Heart left ventricle (tissue), 16 donors: Measurements from ENCODE around the gene NELL1. TPM values are rescaled to one million over a fixed set of nuclear protein-coding genes. Genes with fewer than 3 reads are reported as not detected.

ENCODE experiments used
- ATAC-seq, 4 donors: fragments of 200-7000 bp; cut with Tn5 transposase; one replicate each; pipeline ENCODE4 v1.9.1; 2020 to 2022; ENCODE audit warnings: moderate library complexity in 4 of 4, mild to moderate bottlenecking in 3 of 4, moderate number of reproducible peaks in 1 of 4
- DNase-seq, 5 donors: peaks; one replicate each; pipeline ENCODE4 v3.0.0-alpha.2; 2020
- H3K27ac ChIP-seq, 12 donors: fragments of 200-600 bp; sonication (generic) in 4 of 12; one replicate each; pipeline versions ENCODE4 v1.5.0 to v1.8.0; 2016 to 2022; ENCODE audit warnings: mild to moderate bottlenecking in 2 of 12
- H3K27me3 ChIP-seq, 9 donors: fragments of 200-600 bp; sonication (generic) in 2 of 9; one replicate each; pipeline versions ENCODE4 v1.5.1 to v1.8.0; 2016 to 2022; ENCODE audit warnings: mild to moderate bottlenecking in 3 of 9
- H3K36me3 ChIP-seq, 9 donors: fragments of 200-600 bp; sonication (generic) in 2 of 9; one replicate each; pipeline versions ENCODE4 v1.5.0 to v1.8.0; 2018 to 2022; ENCODE audit warnings: mild to moderate bottlenecking in 2 of 9
- H3K4me1 ChIP-seq, 12 donors: fragments of 200-600 bp; sonication (generic) in 4 of 12; one replicate each; pipeline versions ENCODE4 v1.5.0 to v1.8.0; 2016 to 2022; ENCODE audit warnings: mild to moderate bottlenecking in 3 of 12
- H3K4me3 ChIP-seq, 12 donors: fragments of 200-600 bp; sonication (generic) in 4 of 12; one replicate each; pipeline versions ENCODE4 v1.5.0 to v1.8.0; 2017 to 2022; ENCODE audit warnings: mild to moderate bottlenecking in 9 of 12, moderate library complexity in 4 of 12
- H3K9me3 ChIP-seq, 12 donors: fragments of 200-600 bp; sonication (generic) in 4 of 12; one replicate each; pipeline versions ENCODE4 v1.5.0 to v1.8.0; 2016 to 2022; ENCODE audit warnings: mild to moderate bottlenecking in 1 of 12
- POLR2A ChIP-seq, 2 donors: fragments of 450-650 bp; IDR thresholded peaks; one replicate each; pipeline ENCODE4 v1.6.1; 2017; ENCODE audit warnings: antibody characterized with exemption in 2 of 2, mild to moderate bottlenecking in 2 of 2, moderate library complexity in 2 of 2
- WGBS, 4 donors: extraction: QIAGEN DNeasy Blood & Tissue Kit in 2 of 4; methylation state at CpG; one replicate each; pipeline versions ENCODE4 v1.1.5 to v1.1.7; 2013 to 2018; 5-methylcytosine and 5-hydroxymethylcytosine counted together
- intact Hi-C, 10 donors: fragments of 100-400 bp; cut with DNase I; formaldehyde crosslinking; loops; one replicate each; pipeline versions ENCODE4 v1.11.1 to v1.14.2; 2022
- polyA plus RNA-seq, 2 donors: library from polyadenylated mRNA; stranded (reverse); fragments of 200-250 nt; gene quantifications; one replicate each; pipeline ENCODE4 v1.2.3, GENCODE V29; 2013
- total RNA-seq, 9 donors: library from RNA; depleted of rRNA in 2 of 9; stranded (reverse); fragments of >200 nt in 2 of 9; fragmentation: NEBNext Ultra II Directional in 3 of 9; extraction: Animal tissue kit (Norgen Biotek cat#: 25700) in 3 of 9; gene quantifications; one replicate each; pipeline versions ENCODE4 v1.1.0 to v1.2.4, GENCODE V29; 2016 to 2023
- TF ChIP-seq, protein P1 (sequence below), 12 donors: fragments of 200-600 bp; sonication (generic) in 4 of 12; IDR thresholded peaks; one replicate each; pipeline versions ENCODE4 v1.5.0 to v1.8.0; 2018 to 2022; ENCODE audit warnings: antibody characterized with exemption in 12 of 12, mild to moderate bottlenecking in 5 of 12
- donor health status: ischemic (EF 13 %, LVEDD 7.1; RV severe dilation, severe dysfunction).
- donor health status: healthy with polysubstance abuse.
- donor health status: DM: no; HTN: yes; CAD: no.
- donor health status: DM: no; HTN: no; CAD: no.
- donor health status: ischemic (EF 25% LVEDD 6.9; RV normal size, moderate dysfunction).
- donor health status: ischemic (EF 25% LVEDD 5.7; RV mildly dilated, moderate dysfunction).
- donor health status: healthy.
- donor health status: DM: yes; HTN: yes; CAD: no.
- donor health status: ischemic (EF 35%, LVEDD 5.7; RV mildly dilated, moderate dysfunction).
- donor health status: nonischemic (EF 11% LVEDD 7.7; RV severe dilation, severe dysfunction).
- donor health status: DM: yes; HTN: yes; CAD: no.
- donor health status: PGD.
- donor health status: ischemic (EF 29% LVEDD 5.4; RV normal size, mild dysfunction).
- donor health status: nonischemic (EF 23%, LVEDD 6.1; RV moderate dilation, normal function).

The NELL1 gene
- total and polyA plus RNA-seq, 11 donors, result 1.6 TPM; not detected in 10

DNA sequence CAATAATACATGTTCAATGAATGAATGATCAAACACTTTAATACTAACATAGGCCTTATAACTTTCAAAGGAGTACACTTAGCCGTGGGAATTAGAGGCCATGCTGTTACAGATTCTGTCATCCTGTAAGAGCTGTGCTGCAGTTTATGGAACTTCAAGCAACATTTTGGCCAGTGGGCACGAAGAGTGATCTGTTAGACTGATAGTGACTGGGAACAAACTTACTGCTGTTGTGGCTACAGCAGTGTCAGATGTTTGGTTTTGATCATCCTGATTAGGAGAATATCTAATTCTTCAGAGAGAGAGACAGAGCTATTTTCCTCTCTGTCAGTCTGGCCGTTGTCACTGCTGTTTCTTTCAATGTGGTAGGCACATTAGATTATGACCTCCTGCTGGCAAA lies 348.9 kb downstream of the NELL1 start:
- H3K36me3 ChIP-seq, result no peaks in the 10 kb centered on the region
- H3K4me3 ChIP-seq, result no peak overlapping the region
- intact Hi-C loops, result no loop called here
- DNase-seq, result no peak
- 36 to 44% (median 39%) methylated on average over 3 of the region's 3 CpGs for WGBS, 4 donors
- no peak for ATAC-seq
- H3K4me1 ChIP-seq, result no peaks in the 10 kb centered on the region
- H3K9me3 ChIP-seq, result no peaks in the 10 kb centered on the region
- TF ChIP-seq, protein P1, sequence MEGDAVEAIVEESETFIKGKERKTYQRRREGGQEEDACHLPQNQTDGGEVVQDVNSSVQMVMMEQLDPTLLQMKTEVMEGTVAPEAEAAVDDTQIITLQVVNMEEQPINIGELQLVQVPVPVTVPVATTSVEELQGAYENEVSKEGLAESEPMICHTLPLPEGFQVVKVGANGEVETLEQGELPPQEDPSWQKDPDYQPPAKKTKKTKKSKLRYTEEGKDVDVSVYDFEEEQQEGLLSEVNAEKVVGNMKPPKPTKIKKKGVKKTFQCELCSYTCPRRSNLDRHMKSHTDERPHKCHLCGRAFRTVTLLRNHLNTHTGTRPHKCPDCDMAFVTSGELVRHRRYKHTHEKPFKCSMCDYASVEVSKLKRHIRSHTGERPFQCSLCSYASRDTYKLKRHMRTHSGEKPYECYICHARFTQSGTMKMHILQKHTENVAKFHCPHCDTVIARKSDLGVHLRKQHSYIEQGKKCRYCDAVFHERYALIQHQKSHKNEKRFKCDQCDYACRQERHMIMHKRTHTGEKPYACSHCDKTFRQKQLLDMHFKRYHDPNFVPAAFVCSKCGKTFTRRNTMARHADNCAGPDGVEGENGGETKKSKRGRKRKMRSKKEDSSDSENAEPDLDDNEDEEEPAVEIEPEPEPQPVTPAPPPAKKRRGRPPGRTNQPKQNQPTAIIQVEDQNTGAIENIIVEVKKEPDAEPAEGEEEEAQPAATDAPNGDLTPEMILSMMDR (IDR thresholded peaks at IDR 0.05), result no peak
- no peak for TF ChIP-seq POLR2A (IDR thresholded peaks at IDR 0.05)
- H3K27ac ChIP-seq, result no peak overlapping the region
- no peaks in the 10 kb centered on the region for H3K27me3 ChIP-seq

GRCh38 chr11:21026685-21027084 lies 357.3 kb downstream of the NELL1 start:
- TF ChIP-seq POLR2A (IDR thresholded peaks at IDR 0.05), result no peak
- TF ChIP-seq, protein P1 (IDR thresholded peaks at IDR 0.05), result no peak
- no peak for ATAC-seq
- intact Hi-C loops, result no loop called here
- H3K36me3 ChIP-seq, result no peaks in the 10 kb centered on the region
- no peak overlapping the region for H3K4me3 ChIP-seq
- no peak for DNase-seq
- 54 to 74% (median 58%) methylated on average over 1 of the region's 1 CpG for WGBS, 4 donors
- H3K9me3 ChIP-seq, result no peaks in the 10 kb centered on the region
- no peaks in the 10 kb centered on the region for H3K4me1 ChIP-seq
- no peaks in the 10 kb centered on the region for H3K27me3 ChIP-seq
- no peak overlapping the region for H3K27ac ChIP-seq

- Histone ChIP-seq H3K4me3 (no peak overlapping the region), H3K36me3 (no peaks in the 10 kb centered on the region), H3K4me1 (no peaks in the 10 kb centered on the region), H3K9me3 (peaks cover 0 to 12% (median 0%) of the 10 kb centered on the region in 12 donors), H3K27me3 (no peaks in the 10 kb centered on the region), H3K27ac (no peak overlapping the region)
- ATAC-seq (no peak), DNase-seq (no peak)
- 69 to 81% (median 73%) methylated on average over 2 of the region's 2 CpGs for WGBS, 4 donors
- intact Hi-C loops, result no loop called here
- no peak for TF ChIP-seq POLR2A (IDR thresholded peaks at IDR 0.05)
- TF ChIP-seq, protein P1 (IDR thresholded peaks at IDR 0.05), result no peak
Observed at GRCh38 chr11:21037850-21038249, 368.5 kb downstream of the NELL1 start.

DNA sequence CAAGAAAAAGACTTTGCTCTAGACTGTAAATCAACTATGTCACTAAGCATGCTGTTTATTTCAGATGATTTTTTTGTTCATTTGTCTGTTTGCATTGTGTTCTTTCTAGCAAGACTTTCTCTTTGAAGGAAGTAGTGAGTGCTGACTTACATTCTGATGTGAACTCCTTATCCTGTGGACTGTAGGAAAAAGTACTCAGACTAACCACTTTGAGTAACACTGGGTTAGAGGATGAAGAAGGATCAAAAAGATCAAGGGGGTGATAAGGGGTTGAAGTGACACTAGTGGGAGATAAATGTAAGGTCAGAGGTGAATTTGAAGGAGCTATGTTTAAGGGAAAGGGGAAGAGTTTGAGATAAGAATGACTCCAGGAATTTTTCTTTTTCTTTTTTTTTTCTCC lies 369.4 kb downstream of the NELL1 start:
- TF ChIP-seq, protein P1 (IDR thresholded peaks at IDR 0.05), result no peak
- TF ChIP-seq POLR2A (IDR thresholded peaks at IDR 0.05), result no peak
- Histone ChIP-seq H3K27me3 (peaks cover 0 to 3% (median 0%) of the 10 kb centered on the region in 9 donors), H3K4me1 (no peaks in the 10 kb centered on the region), H3K9me3 (peaks cover 0 to 12% (median 0%) of the 10 kb centered on the region in 12 donors), H3K4me3 (no peak overlapping the region), H3K36me3 (no peaks in the 10 kb centered on the region), H3K27ac (no peak overlapping the region)
- intact Hi-C loops, result no loop called here
- ATAC-seq (no peak), DNase-seq (no peak)
